Measurements from ENCODE around the gene TSR3.

Gene TSR3

GRCh38 chr16:1320097-1320496 is 31.6 kb downstream of the TSR3 start:
- Histone ChIP-seq H3K27me3 (ENCODE audit: insufficient read depth, poor library complexity, severe bottlenecking) (no peaks in the 10 kb centered on the region), H3K4me3 (ENCODE audit: severe bottlenecking) (no peak overlapping the region), H3K36me3 (ENCODE audit: low read depth) (peaks cover 81% of the 10 kb centered on the region), H3K9me3 (ENCODE audit: severe bottlenecking) (no peaks in the 10 kb centered on the region), H3K27ac (ENCODE audit: poor library complexity, severe bottlenecking) (no peak overlapping the region), H3K4me1 (ENCODE audit: insufficient read depth, poor library complexity, severe bottlenecking) (no peaks in the 10 kb centered on the region)
- ATAC-seq (ENCODE audit: low read depth), result no peak
- no peak for DNase-seq (ENCODE audit: low spot score)
- TF ChIP-seq, protein P1, sequence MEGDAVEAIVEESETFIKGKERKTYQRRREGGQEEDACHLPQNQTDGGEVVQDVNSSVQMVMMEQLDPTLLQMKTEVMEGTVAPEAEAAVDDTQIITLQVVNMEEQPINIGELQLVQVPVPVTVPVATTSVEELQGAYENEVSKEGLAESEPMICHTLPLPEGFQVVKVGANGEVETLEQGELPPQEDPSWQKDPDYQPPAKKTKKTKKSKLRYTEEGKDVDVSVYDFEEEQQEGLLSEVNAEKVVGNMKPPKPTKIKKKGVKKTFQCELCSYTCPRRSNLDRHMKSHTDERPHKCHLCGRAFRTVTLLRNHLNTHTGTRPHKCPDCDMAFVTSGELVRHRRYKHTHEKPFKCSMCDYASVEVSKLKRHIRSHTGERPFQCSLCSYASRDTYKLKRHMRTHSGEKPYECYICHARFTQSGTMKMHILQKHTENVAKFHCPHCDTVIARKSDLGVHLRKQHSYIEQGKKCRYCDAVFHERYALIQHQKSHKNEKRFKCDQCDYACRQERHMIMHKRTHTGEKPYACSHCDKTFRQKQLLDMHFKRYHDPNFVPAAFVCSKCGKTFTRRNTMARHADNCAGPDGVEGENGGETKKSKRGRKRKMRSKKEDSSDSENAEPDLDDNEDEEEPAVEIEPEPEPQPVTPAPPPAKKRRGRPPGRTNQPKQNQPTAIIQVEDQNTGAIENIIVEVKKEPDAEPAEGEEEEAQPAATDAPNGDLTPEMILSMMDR (IDR thresholded peaks at IDR 0.05; ENCODE audit: poor library complexity, severe bottlenecking), result no peak

GRCh38 chr16:1319041-1319440 is 32.6 kb downstream of the TSR3 start:
- Histone ChIP-seq H3K4me1 (ENCODE audit: insufficient read depth, poor library complexity, severe bottlenecking) (no peaks in the 10 kb centered on the region), H3K4me3 (ENCODE audit: severe bottlenecking) (no peak overlapping the region), H3K36me3 (ENCODE audit: low read depth) (peaks cover 84% of the 10 kb centered on the region), H3K27me3 (ENCODE audit: insufficient read depth, poor library complexity, severe bottlenecking) (no peaks in the 10 kb centered on the region), H3K9me3 (ENCODE audit: severe bottlenecking) (no peaks in the 10 kb centered on the region), H3K27ac (ENCODE audit: poor library complexity, severe bottlenecking) (no peak overlapping the region)
- ATAC-seq (ENCODE audit: low read depth), result no peak
- DNase-seq (ENCODE audit: low spot score), result no peak
- TF ChIP-seq, protein P1 (IDR thresholded peaks at IDR 0.05; ENCODE audit: poor library complexity, severe bottlenecking), result no peak

DNA sequence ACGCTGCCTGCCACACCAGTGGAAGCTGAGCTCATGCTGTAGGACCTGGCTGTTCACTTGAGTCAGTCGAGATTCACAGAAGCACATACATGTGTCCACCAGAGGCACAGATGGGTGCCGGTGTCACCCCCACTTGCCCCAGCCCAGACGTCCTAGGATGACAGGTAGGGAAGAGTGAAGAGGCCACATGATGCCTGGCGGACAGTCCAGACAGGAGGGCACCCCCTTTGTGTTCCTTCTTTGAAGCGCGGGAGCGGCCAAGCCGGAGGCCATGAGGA is 33.5 kb downstream of the TSR3 start:
- Histone ChIP-seq H3K9me3 (ENCODE audit: severe bottlenecking) (no peaks in the 10 kb centered on the region), H3K27me3 (ENCODE audit: insufficient read depth, poor library complexity, severe bottlenecking) (no peaks in the 10 kb centered on the region), H3K27ac (ENCODE audit: poor library complexity, severe bottlenecking) (no peak overlapping the region), H3K4me3 (ENCODE audit: severe bottlenecking) (no peak overlapping the region), H3K4me1 (ENCODE audit: insufficient read depth, poor library complexity, severe bottlenecking) (no peaks in the 10 kb centered on the region), H3K36me3 (ENCODE audit: low read depth) (peaks cover 86% of the 10 kb centered on the region)
- DNase-seq (ENCODE audit: low spot score) (no peak), ATAC-seq (ENCODE audit: low read depth) (no peak)
- TF ChIP-seq, protein P1 (IDR thresholded peaks at IDR 0.05; ENCODE audit: poor library complexity, severe bottlenecking), result no peak

DNA sequence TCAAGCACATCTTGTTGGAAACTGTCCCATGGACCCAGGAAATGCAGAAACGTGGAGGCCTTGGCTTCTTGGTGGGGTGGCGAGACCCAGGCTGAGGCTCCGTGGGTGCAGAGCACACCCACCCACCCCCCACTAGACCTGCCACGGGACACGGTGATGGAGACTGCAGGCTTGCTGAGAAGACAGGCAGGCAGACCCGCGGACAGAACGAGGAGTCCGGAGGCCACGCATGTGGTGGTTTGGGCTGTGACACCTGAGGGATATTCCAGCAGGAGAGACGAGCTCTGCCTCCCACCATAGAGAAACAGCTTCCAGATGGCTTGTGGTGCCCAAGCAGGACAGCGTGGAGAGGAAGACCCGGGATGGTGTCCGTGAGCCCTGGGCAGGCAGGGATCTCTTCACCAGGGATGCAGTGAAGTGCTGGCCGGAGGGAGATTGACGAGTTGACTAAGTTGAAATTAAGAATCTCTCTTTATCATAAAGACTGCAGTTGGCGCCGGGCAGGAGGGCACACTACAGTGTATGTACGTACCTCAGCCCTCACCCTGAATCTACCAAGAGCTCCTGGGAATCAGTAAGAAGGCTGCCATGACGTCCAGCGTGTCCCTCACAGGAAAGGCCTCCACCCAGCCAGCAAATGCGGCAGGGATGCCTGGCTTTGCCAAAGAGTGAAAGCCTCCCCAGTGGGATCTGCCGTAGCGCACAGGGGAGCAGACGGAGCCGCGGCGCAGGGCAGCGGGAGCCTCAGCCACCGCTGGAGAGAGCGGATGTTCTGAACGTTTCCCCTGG is 34.0 kb downstream of the TSR3 start:
- Histone ChIP-seq H3K27me3 (ENCODE audit: insufficient read depth, poor library complexity, severe bottlenecking) (no peaks in the 10 kb centered on the region), H3K9me3 (ENCODE audit: severe bottlenecking) (no peaks in the 10 kb centered on the region), H3K4me1 (ENCODE audit: insufficient read depth, poor library complexity, severe bottlenecking) (no peaks in the 10 kb centered on the region), H3K4me3 (ENCODE audit: severe bottlenecking) (no peak overlapping the region), H3K36me3 (ENCODE audit: low read depth) (peaks cover 89% of the 10 kb centered on the region), H3K27ac (ENCODE audit: poor library complexity, severe bottlenecking) (no peak overlapping the region)
- no peak for DNase-seq (ENCODE audit: low spot score)
- TF ChIP-seq, protein P1 (IDR thresholded peaks at IDR 0.05; ENCODE audit: poor library complexity, severe bottlenecking), result no peak
- no peak for ATAC-seq (ENCODE audit: low read depth)

DNA sequence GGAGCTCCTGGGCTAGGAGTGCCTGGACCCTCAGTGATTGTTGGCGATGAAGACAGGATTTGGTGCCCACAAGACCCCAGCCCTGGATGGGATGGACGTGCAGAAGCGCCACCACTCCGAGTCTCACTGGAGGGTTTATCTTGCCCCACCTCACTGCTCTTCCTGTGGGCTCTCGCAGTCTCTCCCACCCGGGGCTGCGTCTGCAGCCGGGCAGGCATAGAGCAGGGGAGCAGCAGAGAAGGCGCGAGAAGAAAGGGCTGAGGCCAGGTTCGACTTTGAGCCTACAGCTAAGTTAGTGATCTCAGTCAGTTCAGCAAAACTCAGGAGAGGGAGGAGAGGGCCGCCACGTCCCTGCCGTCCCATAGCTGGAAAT is 35.7 kb downstream of the TSR3 start:
- H3K9me3 ChIP-seq (ENCODE audit: severe bottlenecking), result no peaks in the 10 kb centered on the region
- H3K4me1 ChIP-seq (ENCODE audit: insufficient read depth, poor library complexity, severe bottlenecking), result peaks cover 9% of the 10 kb centered on the region
- DNase-seq (ENCODE audit: low spot score) (no peak), ATAC-seq (ENCODE audit: low read depth) (no peak)
- H3K27ac ChIP-seq (ENCODE audit: poor library complexity, severe bottlenecking), result no peak overlapping the region
- no peak overlapping the region for H3K4me3 ChIP-seq (ENCODE audit: severe bottlenecking)
- H3K36me3 ChIP-seq (ENCODE audit: low read depth), result peaks cover 96% of the 10 kb centered on the region
- no peaks in the 10 kb centered on the region for H3K27me3 ChIP-seq (ENCODE audit: insufficient read depth, poor library complexity, severe bottlenecking)
- TF ChIP-seq, protein P1 (IDR thresholded peaks at IDR 0.05; ENCODE audit: poor library complexity, severe bottlenecking), result no peak

Data from RWPE2 (cell line).